ENCODE results near the gene MATN1.
"Not testable (repeated sequence)": the region's sequence is repeated elsewhere in the genome, so short reads cannot be mapped to it uniquely, and the experiment has no call there.

MATN1 gene

DNA sequence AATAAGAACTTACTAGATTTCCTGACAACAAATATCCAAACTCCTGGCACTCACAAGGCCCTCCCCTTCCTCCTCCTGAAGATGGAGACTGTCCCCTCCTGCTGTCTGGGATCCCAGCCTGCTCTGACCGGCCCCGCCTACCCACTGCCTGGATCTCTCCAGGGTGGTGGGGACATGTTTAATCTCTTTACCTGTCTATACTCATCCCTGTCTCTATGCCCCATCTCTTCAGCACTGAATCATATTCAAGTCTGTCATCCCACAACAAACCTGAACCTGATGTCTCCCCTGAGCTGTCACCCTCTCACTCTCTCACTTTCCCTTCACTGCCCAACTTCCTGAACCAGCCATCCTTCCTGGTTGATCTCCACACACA is 22.1 kb downstream of the MATN1 start:
- no peak for DNase-seq (ENCODE audit: extremely low read depth in 1 of 2, low read depth in 1 of 2)

DNA sequence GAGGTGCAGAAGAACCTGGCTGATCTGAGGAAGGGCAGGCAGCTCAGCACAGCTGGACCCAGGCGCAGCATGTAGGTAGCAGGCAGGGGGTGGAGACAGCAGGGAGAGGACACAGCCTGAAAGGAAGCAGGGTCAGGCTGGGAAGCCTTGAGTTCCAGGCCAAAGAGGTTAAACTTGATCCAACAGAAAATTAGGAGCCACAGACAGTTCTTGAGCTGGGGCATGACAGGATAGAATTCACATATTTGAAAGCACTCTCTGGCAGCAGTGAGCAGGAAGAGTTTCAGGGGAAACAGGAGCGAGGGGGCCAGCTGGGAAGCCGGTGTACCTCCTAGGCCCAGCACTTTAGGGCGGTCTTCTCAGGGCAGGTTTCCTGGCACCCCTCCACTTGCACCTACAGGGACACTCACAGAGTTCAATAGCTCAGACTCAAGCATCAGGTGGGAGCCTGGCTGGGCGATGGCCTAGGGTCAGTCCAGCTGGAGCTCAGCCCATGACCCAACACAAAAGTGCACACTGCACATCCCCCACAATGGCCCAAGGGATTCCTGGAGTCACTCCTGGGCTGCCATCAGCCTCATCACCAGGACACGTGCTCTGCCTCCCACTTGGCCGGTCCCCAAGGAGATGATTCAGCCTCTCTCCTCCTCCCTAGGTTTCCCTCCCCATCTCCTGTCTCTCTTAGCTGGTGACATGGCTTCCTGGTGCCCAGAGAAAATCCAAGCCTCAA is 22.7 kb downstream of the MATN1 start:
- DNase-seq (ENCODE audit: extremely low read depth in 1 of 2, low read depth in 1 of 2): no peak

DNA sequence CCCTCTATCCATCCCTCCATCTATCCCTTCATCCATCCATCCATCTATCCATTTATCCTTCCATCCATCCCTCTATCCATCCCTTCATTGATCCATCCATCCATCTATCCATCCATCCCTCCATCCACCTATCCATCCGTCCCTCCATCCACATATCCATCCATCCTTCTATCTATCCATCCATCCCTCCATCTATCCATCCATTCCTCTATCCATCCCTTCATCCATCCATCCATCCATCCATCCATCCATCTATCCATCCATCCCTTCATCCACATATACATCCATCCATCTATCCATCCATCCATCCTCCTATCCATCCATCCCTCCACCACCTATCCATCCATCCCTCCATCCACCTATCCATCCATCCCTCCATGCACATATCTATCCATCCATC is 23.6 kb downstream of the MATN1 start:
- no peak for DNase-seq (ENCODE audit: extremely low read depth in 1 of 2, low read depth in 1 of 2)

DNA sequence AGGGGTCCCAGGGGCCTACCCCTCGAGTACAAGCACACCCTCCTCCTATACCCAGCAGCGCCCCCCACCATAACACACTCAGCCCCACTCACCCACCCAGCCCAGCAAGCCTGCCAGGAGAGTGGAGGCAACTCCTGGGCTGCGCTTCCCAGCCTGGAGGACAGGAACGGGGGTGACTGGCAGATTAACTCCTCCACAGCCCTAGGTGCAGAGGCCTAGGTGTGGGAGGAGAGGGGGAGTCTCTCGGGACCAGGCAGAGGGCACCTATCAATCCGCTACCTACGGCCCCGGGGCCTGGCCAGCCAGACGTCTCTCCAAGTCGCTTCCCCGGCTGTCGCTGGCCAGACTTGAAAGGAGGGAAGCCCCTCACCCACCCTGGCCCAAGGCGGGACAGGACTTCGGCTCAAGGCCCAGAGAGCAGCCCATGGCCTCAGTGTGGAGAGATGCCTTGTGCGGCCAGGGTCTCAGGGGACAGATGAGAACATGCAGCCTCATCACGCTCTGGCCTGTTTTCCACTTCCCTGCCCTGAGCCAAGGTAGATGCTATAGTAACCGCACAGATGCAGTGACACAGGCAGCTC is 24.9 kb downstream of the MATN1 start:
- DNase-seq (ENCODE audit: extremely low read depth in 1 of 2, low read depth in 1 of 2): no peak

DNA sequence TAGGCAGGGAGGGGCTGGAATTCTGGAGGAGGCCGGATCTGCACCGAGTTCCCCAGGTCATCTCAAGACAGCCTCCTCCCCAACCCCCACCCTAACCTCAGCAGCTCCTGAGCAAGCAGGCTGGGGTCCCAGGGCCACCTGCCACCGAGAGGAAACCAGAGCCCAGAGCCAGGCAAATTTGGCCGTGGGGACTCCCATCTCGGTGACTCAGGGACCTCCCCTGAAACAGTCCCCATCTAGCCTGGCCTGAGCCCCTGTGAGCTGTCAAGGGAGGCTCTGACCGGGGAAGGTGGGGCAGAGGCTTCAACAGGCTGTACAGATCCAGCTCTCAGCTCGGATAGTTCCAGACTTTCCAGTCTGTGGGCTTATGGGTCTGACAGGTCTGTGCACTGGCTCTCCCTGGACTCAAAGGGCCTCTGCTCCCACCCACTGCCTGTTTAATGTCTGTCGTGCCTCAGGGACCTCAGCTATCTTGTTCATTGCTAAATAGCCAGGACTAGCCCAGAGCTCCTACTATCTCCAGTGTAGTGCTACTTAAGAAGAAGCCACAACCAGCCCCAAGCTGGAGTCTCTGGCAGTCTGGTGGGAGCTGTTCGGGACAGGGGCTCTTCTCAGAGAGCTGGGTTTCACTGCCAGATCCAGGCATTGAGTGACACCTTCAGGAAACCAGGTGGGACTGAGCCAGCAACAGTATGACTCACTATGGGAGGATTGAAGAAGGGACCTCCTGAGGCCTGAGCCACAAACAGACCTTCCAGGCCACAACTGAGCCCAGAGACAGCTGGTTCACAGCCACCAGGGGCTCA is 25.6 kb downstream of the MATN1 start:
- DNase-seq (ENCODE audit: extremely low read depth in 1 of 2, low read depth in 1 of 2): no peak

DNA sequence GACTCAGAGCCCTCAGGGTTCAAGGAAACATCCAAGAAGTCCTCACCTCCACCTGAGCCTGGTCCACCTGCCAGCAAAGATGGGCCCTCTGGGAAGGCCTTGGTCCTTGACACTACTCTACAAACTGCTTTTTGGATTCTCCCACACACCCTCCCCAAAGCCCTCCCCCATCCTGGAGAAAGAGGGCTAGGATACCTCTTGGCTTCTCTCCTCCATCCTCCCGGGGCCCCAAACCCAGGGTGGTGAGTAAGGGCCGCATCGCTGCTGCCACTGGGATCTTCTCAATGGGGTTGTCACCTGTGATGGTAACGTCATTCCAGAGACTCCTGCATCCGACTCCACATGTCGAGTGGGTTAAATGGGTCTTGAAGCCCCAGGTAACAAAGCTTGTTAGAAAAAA is 26.6 kb downstream of the MATN1 start:
- no peak for DNase-seq (ENCODE audit: extremely low read depth in 1 of 2, low read depth in 1 of 2)

DNA sequence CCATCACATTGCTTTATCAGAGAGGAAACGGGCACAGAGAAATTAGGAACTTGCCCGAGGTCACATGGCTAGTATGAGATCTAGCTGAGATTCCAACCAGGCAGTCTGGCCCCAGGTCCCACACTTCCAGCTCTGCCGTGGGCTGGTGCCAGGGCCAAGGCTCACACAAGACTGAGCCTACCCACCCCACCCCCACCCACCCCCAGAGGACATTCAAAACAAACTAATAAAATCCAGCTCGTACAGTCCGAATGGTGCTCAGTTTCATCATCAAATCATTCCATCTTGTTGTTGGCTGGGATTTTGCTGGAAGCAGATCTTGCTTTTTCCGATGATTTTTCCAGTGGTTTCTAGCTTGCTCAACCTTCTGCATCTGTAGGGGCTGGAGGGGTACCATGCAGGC is 27.9 kb downstream of the MATN1 start:
- DNase-seq (ENCODE audit: extremely low read depth in 1 of 2, low read depth in 1 of 2): no peak

DNA sequence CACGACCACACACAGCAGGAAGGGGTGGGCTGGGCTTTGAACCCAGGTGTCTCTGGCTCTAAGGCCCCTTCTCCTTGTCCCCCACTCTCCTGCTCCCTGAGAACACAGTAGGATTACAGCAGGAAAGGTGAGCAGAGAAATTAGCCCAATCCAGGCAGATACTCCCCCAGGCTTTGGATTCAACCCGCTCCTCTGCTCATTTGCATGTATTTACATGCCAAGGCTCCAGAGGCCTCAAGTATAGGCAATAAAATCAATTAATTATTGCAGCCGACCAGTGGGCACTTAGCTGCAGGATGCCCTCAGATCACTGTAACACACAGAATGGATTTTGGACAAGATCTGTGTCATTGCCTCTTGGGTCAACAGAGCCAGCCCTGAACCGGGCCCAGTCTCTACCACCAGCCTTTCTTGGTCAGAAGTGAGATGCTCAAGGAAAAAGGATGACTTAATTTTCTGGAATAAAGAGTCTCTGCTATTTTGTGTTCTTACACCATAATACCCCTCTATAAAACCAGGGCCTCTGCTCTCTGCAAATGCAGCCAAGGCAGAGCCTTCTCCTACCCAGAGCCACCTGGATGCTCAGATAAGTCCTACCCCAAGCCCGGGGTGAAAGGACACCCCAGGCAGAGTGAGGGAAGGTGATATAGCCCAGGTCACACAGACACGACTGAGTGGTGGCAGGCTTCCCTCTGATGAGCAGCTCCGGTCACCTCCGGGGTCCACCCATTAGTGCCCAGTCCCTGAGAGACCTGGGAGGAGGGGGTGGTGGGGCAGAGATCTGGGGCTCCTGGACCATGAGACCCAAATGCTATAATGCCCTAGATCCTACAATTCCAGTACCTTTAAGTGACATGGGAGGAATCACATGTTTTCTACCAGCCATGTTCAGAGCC is 28.9 kb downstream of the MATN1 start:
- no peak for DNase-seq (ENCODE audit: extremely low read depth in 1 of 2, low read depth in 1 of 2)

DNA sequence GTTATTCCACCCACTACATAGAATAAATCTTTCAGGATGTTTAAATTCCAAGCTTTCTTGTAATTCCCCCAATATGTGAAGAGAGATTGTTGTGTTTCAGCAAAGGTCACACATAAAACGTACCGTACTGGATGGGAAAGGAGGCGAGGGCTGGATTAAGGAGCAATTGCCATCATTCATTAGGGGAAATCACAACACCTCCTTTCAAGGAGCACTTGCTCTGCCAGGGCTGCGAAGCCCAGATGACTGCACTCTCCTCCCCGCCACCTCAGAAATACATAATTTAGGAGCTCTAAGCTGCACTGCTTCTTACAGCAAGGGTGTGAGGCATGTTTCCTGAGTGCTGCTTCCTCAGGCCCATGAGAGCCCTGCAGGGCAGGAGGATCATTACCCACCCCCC is 29.6 kb downstream of the MATN1 start:
- DNase-seq (ENCODE audit: extremely low read depth in 1 of 2, low read depth in 1 of 2): no peak

DNA sequence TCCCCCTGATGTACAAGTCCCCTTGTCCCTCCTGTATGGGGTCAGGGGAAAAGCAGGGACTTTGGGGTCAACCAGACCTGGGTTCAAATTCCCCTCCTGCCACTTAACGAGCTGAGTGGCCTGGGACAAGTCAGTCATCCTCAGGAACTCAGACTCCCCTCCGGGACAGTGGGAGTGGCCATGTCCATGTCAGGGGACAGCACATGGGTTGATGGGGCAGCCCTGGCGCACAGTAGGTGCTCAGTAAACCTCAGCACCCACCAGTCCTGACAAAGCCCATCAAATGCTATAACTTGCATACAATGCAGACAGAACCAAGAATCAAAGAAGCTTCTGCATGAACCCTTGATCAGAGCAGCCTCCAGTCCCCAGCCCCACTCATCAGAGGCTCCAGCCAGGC is 30.0 kb downstream of the MATN1 start:
- no peak for DNase-seq (ENCODE audit: extremely low read depth in 1 of 2, low read depth in 1 of 2)

DNA sequence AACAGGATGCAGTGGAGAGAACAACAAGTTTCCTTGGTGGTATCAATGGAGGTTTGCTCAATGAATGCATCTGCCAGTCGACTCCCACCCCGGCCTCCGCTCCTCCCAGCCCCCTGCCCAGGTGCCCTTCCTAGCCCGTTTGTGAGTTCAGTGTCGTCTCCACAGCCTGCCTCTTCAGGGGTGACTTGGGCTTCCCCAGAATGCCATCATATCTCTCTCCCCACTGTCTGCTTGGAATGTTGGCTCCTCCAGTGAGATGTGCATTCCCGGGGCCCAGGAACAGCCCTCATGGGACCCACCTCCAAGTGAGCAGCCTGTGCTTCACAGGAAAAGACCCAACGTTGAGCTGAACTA is 30.5 kb downstream of the MATN1 start:
- no peak for DNase-seq (ENCODE audit: extremely low read depth in 1 of 2, low read depth in 1 of 2)

DNA sequence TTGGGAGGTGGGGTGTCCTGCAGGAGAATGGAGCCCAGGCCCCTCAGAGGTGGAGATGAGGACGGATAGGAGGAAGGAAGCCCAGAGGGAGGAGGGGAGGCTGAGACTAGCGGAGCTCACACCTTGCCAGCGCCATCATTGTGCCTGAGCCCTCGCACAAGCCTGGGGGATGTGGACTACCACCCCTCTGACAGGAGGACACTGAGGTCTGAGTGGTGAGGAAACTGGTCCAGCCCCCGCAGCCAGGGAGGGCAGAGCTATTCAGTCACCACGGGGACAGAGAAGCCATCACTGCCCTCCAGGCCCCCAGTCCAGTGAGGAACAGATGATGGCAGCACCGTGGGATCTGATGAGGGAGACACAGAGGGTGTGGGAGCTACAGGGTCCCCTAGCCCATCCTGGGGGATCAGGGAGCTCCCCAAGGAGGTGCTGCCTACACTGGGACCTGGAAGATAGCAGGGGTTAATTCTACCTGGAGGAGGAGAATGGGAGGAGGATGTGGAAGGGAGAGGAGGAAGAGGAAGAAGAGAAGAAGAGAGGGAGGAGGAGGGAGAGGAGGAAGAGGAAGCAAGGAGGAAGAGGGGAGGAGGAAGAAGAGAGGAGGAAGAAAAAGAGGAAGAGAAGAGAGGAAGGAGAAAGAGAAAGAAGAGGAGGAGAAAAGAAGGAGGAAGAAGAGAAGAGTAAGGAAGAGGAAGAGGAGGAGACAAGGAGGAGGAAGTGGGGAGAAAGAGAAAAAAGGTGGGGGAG is 31.0 kb downstream of the MATN1 start:
- no peak for DNase-seq (ENCODE audit: extremely low read depth in 1 of 2, low read depth in 1 of 2)

DNA sequence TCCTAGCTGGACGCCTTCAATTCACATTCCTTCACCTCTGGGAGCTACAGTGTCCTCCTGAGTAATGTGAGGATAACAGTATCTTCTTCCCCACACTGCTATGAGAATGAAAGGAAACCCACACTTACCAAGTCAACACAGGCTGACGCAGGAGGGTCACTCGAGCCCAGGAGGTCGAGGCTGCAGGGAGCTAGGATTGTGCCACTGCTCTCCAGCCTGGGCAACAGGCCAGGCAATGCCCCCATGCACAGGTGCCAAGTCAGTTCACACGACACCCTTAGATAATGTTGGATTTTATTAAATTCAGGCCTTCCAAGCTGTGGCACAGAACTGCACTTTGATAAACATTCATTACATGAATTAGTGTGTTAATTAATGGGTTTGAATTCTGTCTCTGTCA is 31.9 kb downstream of the MATN1 start:
- no peak for DNase-seq (ENCODE audit: extremely low read depth in 1 of 2, low read depth in 1 of 2)

DNA sequence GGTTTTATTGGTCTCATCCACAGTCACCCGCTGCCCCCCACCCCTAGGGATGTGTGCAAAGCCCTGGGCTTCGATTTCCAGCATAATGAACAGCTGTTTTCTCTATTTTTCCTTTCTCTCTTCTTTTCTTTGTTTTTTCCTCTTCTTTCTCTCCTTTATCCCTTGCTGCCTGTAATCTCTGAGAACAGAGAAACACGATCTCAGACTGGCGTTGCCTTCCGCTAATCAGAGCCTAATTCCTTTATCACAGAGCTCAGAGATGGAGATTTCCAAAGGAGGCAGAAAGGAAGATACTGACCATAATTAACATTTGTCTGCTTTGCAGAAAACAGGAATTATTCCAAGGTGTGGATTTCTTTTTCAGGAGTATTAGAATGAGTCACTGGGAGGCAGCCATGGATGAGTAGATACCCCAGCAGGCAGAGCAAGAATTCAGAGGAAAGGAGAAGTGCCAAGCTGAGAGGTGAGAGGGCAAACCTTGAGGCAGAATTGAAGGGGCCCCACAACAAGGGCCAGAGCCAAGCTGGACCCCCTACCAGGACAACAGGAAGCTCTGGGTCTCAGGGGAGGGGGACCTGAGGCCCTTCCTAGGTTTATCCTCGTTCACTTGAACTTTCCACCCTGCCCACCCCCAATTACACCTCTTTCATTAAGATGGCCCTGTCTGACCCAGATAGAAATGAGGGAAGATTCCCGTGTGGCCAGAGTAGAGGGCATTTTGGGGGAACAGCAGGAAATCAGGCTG is 33.3 kb downstream of the MATN1 start:
- no peak for DNase-seq (ENCODE audit: extremely low read depth in 1 of 2, low read depth in 1 of 2)

DNA sequence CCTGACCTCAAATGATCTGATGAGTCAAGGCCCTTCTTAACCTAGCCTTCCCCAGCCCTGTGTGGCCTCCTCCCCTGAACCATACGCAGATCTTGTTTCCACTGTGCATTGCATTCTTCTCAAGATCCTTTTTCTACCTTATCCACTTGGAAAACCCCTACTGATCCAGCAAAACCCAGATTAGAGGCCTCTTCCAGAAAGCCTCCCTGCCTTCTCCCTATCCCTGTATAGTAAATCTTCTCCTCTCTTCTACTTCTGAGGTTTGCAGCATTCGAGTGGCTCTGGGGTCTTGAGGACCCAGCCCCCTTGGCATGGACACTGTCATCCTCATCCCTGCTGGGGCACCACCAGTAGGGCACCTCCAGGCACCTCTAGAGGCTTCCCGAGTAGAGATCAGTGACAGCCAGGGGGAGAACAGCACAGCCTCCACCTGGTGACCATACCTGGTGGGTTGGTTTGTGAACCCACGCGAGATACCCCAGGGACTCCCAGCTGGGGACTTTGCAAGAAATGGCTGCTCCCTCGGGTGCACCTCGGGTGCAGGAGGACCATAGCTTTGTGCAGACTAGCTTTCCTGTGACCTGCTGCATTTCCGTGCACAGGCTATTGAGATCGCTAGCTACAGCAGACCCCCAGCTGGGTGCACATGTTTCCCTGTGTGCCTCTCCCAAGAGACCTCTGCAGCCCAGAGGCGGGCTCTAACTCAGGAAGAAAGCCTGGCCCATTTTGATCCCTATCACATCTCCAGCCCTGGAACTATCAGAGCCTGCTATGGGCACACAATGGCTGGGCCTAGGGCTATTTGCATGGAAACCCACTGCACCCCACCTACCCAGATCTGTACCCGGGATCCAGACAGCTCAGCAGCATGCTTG is 34.2 kb downstream of the MATN1 start:
- no peak for DNase-seq (ENCODE audit: extremely low read depth in 1 of 2, low read depth in 1 of 2)

DNA sequence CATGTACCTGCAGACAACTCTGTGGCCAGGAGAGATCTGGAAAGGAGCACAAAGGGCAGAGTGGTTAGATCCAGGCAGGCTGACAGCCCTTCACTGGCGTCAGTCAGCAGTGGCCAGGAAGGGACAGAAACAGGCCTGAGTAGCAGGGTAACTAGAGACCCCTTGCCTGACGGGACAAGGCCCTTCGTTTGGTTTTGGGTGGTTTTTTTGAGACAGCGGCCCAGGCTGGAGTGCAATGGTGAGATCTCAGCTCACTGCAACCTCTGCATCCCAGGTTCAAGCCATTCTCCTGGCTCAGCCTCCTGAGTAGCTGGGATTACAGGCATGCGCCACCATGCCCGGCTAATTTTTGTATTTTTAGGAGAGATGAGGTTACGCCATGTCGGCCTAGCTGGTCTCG is 34.9 kb downstream of the MATN1 start:
- not testable (repeated sequence) for DNase-seq (ENCODE audit: extremely low read depth in 1 of 2, low read depth in 1 of 2)

DNA sequence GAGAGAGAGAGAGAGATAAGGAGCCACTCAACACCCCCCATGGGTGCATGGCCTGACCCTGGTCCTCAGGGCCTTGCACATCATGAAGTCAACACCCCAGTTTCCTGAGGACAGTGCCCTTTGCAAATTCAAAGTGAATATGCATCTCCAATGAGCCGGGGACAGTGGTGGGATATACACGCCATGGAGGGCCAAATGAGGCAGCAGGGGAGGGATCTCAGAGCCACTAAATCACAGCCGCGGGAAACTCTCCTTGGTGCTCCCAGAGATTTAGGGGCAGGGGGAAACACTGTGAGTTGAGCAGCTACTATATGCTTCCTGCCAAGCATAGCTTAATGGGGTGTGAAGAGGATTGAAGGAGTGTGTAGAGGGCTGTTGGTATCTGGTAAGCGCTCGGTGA is 35.5 kb downstream of the MATN1 start:
- no peak for DNase-seq (ENCODE audit: extremely low read depth in 1 of 2, low read depth in 1 of 2)

DNA sequence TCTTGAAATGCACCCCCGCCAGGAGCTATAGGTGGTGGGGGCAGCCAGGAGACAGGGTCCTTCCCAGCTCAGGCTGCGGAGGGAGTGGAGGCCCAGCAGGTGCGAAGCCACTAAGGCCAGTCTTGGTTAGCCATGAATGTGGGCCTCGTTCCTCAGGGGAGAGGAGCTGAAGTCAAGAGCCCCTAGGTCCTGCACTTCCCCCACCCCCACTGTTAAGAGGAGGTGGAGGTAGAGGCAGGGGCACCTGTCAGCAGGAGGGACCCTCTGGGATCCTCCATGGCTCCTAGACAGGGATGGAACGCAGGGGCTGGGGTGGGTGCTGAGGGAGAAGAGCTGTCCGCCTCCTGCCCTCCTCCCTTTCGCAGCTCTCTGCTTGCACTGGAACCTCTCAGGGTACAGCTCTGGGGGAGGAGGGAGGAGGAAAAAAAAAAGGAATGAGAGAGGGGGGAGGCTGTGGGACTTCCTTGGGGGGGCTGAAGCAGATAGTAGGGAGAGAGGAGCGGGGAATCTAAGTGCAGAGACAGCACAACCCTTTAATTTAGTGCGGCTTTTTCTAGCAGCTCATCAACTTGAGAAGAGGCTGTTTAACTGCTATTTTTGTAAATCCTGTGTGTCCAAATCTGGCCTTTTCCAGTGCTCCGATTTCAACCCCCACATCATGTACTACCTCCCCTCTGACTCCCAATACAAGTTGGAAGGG is 37.0 kb downstream of the MATN1 start:
- DNase-seq (ENCODE audit: extremely low read depth in 1 of 2, low read depth in 1 of 2): no peak
